ENCODE results near the gene ANKFY1. TPM values are rescaled to one million over a fixed set of nuclear protein-coding genes. Genes with fewer than 3 reads are reported as not detected.

The ANKFY1 gene
- total and polyA plus RNA-seq, 9 donors: 13.7 to 65.1 (median 45.7) TPM

- no peak for TF ChIP-seq CTCF (IDR thresholded peaks at IDR 0.05)
- no peak for TF ChIP-seq EP300 (IDR thresholded peaks at IDR 0.05)
- no peak for TF ChIP-seq POLR2A (IDR thresholded peaks at IDR 0.05)
- Histone ChIP-seq H3K4me1 (ENCODE audit: insufficient read depth) (no peaks in the 10 kb centered on the region), H3K27ac (no peak overlapping the region), H3K9me3 (no peaks in the 10 kb centered on the region), H3K27me3 (no peaks in the 10 kb centered on the region), H3K36me3 (no peaks in the 10 kb centered on the region), H3K4me3 (no peak overlapping the region)
- WGBS, 3 donors: 28 to 31% (median 29%) methylated on average over 3 of the region's 3 CpGs
- DNase-seq: no peak
- intact Hi-C loops (cut with DNase I): no loop called here
Observed at GRCh38 chr17:4236456-4236855, 27.3 kb downstream of the ANKFY1 start.

GRCh38 chr17:4235372-4236279 lies 28.2 kb downstream of the ANKFY1 start:
- no peaks in the 10 kb centered on the region for H3K9me3 ChIP-seq
- DNase-seq: no peak
- no peaks in the 10 kb centered on the region for H3K36me3 ChIP-seq
- H3K27ac ChIP-seq: no peak overlapping the region
- no peak overlapping the region for H3K4me3 ChIP-seq
- WGBS, 3 donors: 91 to 96% (median 92%) methylated on average over 8 of the region's 8 CpGs
- TF ChIP-seq POLR2A (IDR thresholded peaks at IDR 0.05) (no peak), CTCF (IDR thresholded peaks at IDR 0.05) (no peak), EP300 (IDR thresholded peaks at IDR 0.05) (no peak)
- no peaks in the 10 kb centered on the region for H3K27me3 ChIP-seq
- H3K4me1 ChIP-seq (ENCODE audit: insufficient read depth): peaks cover 3% of the 10 kb centered on the region
- intact Hi-C loops (cut with DNase I): no loop called here

GRCh38 chr17:4234401-4234800 lies 29.4 kb downstream of the ANKFY1 start:
- peaks cover 7% of the 10 kb centered on the region for H3K4me1 ChIP-seq (ENCODE audit: insufficient read depth)
- no peak overlapping the region for H3K4me3 ChIP-seq
- no peaks in the 10 kb centered on the region for H3K36me3 ChIP-seq
- H3K9me3 ChIP-seq: no peaks in the 10 kb centered on the region
- intact Hi-C loops (cut with DNase I): no loop called here
- H3K27me3 ChIP-seq: no peaks in the 10 kb centered on the region
- H3K27ac ChIP-seq: no peak overlapping the region
- DNase-seq: no peak
- TF ChIP-seq POLR2A (IDR thresholded peaks at IDR 0.05) (no peak), CTCF (IDR thresholded peaks at IDR 0.05) (no peak), EP300 (IDR thresholded peaks at IDR 0.05) (no peak)

- no peaks in the 10 kb centered on the region for H3K9me3 ChIP-seq
- TF ChIP-seq CTCF (IDR thresholded peaks at IDR 0.05): no peak
- no peaks in the 10 kb centered on the region for H3K36me3 ChIP-seq
- H3K4me3 ChIP-seq: no peak overlapping the region
- H3K27ac ChIP-seq: no peak overlapping the region
- intact Hi-C loops (cut with DNase I): no loop called here
- no peak for DNase-seq
- WGBS, 3 donors: 78 to 96% (median 95%) methylated on average over 7 of the region's 7 CpGs
- H3K27me3 ChIP-seq: no peaks in the 10 kb centered on the region
- peaks cover 7% of the 10 kb centered on the region for H3K4me1 ChIP-seq (ENCODE audit: insufficient read depth)
Observed at GRCh38 chr17:4233668-4234258, 30.0 kb downstream of the ANKFY1 start.
